HG03439 (cell line): ENCODE results near the gene MRTFA.
"Not testable (repeated sequence)": the region's sequence is repeated elsewhere in the genome, so short reads cannot be mapped to it uniquely, and the experiment has no call there.

Experiments used
- ATAC-seq: cut with Tn5 transposase; IDR thresholded peaks from one replicate; pipeline ENCODE4 v1.9.1; 2021; ENCODE audit warnings: mild to moderate bottlenecking, moderate library complexity; ENCODE audit not compliant: unreplicated experiment

The MRTFA gene

DNA sequence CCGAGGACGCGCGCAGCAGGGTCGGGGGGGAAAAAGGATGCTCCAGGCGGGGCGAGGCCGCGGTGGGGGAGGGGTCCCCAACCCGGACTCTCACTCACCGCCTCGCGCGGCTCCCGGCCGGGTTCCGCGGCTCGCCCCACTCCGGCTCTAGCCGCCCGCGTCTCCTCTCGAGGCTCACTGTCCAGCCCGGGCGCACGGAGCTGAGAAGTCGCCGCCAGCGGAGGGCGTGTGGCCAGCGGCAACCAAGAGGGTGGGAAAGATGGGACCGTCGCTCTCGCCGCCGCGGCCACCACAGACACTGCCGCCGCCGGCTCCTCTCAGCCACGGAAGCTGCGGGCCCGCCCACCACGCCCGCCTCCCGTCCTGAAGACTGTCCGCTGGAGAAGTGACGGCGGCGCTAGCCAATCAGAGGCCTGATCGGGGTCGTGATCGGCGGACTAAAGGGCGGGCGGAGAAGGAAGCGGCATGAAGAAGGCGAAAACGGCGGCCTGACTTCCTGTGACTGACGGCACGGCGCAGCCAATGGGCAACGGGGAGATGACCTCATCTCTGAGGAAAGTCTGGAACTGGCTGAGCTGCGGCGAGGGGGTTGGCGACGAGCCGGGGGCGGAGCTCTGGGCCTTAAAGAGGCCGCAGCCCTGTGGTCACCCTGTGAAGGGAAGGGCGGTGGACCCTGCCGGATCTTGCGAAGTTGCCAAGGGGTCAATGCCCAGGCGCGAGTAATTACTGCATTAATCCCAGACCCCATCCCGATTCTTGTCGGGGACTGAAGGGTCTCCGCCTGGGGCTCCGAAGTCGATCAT is at the start of gene MRTFA:
Gene MRTFA (minus strand): TSS at position 340 of the 803 bp plus-strand sequence.
- peak; percentile 89 for ATAC-seq

DNA sequence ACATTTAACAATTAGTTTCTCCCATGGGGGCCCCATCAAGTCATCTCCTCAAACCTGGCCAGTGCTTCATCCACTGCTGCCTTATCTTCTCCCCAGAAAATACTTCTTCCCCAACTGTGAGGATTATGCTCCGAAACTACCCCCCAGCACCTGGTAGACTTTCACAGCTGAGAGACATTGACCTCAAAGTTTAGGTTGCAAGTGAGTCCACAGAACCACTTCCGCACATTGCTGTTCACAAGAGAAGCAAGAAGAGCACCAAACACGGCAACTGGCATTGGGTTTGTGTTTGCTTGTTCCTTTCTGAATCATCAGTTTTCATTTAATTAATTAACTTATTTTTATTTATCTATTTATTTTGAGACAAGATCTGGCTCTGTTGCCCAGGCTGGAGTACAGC is 48.9 kb upstream of the MRTFA start:
- ATAC-seq, result no peak

DNA sequence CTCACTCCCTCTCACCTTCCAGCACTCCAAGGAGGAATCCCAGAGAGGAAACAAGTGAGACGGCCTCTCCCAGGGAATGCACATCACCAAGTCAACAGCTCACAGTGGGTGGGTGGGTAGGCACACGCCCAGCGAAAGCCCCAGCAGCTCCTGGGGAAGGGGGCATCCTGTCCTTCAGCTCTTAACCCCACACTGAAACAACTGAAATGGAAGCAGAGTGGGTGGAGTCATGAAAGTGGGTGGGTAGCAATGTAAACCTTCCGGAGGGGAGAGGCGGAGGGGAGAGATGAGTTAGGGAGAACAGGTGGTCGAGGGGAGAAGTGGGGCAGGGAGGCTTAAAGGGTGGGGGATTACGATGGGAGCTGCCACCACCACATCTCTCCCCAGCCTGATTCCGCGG is 48.2 kb upstream of the MRTFA start:
- ATAC-seq, result no peak

DNA sequence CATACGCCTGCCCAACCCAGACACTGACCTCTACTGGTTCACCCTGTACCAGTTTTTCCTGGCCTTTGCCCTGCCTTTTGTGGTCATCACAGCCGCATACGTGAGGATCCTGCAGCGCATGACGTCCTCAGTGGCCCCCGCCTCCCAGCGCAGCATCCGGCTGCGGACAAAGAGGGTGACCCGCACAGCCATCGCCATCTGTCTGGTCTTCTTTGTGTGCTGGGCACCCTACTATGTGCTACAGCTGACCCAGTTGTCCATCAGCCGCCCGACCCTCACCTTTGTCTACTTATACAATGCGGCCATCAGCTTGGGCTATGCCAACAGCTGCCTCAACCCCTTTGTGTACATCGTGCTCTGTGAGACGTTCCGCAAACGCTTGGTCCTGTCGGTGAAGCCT is 44.9 kb upstream of the MRTFA start:
- no peak for ATAC-seq

DNA sequence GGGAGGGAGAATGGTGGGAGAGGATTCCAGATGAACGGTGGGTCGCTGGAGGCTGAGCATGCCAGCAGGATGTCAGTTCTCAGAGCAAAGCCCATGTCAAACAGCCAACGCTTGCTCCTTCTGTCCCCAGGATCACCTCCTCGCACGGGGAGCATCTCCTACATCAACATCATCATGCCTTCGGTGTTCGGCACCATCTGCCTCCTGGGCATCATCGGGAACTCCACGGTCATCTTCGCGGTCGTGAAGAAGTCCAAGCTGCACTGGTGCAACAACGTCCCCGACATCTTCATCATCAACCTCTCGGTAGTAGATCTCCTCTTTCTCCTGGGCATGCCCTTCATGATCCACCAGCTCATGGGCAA is 44.3 kb upstream of the MRTFA start:
- no peak for ATAC-seq

DNA sequence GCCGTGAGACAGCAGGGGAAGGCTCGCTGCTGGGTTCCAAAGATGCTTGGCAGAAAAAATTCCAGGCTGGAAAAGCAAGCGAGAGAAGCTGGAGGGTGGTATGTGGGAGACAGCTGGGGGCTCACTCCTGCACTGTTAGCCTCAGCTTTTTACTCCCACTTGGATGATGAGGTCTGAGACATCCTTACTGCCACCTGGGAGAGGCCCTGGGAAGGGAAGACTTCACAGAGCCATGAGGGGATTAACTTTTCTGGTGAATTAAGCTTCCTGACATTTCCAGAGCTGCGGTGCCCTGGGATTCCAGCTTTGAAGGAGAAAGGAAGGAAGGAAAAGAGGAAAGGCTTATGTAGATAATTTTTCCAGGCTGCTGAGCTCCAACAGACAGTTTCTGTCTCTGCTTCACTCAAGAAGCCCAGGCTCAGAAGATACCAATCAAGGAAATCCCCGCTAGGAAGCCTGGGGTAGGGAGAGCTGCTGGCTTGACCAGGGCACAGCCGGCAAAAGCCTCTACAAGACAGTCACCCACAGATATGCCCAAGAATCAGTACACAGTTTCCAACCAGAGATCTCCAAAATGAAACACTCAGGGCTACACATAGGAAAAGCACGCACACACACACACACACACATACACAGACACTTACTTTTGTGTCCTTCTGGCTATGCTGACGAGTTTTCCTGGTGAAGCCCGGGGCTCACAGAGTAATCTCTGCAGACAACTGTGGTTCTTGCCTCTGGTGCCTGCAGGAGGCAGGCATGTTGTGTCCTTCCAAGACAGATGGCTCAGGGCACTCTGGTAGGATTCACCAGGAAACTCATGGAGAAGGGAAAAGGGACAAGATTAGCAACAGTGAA is 43.7 kb upstream of the MRTFA start:
- ATAC-seq, result no peak

DNA sequence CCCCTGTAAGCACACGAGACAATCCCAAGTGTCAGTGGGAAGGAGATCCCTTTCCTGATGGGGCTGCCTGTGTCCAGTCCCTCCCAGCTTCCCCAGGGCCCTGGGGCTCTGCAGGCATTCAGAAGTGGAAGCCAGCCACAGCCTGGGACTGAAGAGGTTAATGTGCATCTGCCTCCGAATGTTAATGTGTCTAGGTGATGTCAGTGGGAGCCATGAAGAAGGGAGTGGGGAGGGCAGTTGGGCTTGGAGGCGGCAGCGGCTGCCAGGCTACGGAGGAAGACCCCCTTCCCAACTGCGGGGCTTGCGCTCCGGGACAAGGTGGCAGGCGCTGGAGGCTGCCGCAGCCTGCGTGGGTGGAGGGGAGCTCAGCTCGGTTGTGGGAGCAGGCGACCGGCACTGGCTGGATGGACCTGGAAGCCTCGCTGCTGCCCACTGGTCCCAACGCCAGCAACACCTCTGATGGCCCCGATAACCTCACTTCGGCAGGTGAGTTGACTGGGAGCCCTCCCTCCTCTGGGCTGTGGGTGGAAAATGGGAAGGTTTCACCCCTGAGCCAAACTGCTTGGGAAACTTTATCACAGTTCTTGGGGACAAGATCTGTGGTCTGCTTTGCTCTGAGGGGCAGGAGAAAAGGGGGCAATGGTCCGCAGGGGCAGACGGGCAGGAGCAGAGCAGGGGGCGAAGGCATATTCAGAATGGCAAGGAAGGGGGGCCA is 42.9 kb upstream of the MRTFA start, which contains the start of gene MCHR1:
Gene MCHR1 (plus strand): TSS at position 236 of the 715 bp plus-strand sequence. CDS start 169 bp downstream, at position 405.
- ATAC-seq, result no peak

DNA sequence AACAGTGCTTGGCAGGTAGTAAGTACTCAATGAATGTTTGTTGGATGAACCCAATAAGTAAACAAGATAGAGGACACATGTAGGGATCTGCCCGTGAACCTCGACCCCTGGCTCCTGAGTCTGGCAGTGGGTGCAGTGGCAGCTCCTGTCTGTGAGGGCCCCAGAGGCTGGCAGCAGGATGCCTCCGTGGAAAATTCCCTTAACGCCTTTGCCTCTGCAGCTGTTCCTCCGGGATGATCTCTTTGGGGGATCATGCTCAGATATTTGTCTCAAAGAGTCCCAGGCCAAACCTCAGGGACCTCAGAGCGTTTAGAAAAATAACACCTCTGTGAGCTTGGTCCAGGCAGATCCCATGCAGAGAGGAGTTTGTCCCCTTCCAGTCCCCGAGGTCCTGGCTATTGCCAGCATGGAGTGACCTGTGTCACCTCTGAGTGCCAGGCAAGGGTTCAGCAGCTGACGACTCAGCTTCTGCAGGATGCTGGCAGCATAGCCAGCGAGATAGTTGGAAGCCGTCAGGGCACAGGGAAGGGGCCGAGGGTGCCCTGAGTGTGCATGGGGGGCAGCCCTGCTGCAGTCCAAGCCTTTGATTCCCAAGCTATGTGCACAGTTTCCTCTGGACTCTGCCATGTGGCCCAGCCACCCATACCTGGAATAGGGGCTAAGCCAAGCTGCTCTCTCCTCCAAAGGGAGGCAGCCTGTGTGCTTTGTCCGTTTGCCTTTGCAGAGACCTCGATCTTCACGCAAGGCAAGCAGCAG is 42.2 kb upstream of the MRTFA start:
- no peak for ATAC-seq

DNA sequence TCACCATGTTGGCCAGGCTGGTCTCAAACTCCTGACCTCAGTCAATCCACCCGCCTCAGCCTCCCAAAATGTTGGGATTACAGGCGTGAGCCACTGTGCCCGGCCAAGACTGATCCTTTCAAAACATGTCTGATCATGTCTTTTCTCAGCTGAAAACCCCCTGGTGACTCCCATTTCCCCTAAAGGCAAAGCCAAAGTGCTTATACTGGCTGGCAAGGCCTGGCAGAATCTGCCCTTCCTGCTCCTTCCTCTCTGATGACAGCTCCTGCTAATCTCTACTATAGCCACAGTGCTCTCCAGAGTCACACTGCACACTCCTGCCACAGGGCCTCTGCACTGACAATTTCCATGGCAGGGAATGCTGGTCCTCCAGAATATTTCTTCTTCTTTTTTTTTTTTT is 40.1 kb upstream of the MRTFA start:
- no peak for ATAC-seq

DNA sequence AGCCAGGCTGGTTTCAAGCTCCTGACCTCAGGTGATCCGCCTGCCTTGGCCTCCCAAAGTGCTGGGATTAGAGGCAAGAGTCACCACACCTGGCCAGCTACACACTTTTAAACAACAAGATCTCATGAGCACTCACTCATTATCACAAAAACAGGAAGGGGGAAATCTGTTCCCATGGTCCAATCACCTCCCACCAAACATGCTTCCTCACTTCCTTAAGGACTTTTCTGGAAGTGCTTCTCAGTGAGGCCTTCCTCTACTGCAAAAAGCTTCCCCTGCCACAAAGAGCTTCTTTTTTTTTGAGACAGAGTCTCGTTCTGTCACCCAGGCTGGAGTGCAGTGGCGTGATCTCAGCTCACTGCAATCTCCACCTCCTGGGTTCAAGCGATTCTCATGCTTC is 39.6 kb upstream of the MRTFA start:
- not testable (repeated sequence) for ATAC-seq

DNA sequence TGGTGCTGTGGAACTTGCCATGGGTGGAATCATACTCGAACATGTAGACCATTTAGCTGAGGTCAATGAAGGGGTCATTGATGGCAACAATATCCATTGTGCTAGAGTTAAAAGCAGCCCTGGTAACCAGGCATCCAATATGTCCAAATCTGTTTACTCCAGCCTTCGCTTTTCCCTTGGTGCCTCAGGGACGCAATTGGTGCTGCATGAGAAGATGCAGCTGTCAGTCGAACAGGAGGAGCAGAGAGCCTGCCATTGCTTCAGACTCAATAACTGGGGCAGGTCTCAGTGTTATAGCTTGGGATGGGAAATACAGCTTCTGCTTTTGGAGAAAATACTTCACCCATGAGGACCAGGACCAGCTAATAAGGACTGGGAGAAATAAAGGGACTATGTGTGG is 37.8 kb upstream of the MRTFA start:
- no peak for ATAC-seq

DNA sequence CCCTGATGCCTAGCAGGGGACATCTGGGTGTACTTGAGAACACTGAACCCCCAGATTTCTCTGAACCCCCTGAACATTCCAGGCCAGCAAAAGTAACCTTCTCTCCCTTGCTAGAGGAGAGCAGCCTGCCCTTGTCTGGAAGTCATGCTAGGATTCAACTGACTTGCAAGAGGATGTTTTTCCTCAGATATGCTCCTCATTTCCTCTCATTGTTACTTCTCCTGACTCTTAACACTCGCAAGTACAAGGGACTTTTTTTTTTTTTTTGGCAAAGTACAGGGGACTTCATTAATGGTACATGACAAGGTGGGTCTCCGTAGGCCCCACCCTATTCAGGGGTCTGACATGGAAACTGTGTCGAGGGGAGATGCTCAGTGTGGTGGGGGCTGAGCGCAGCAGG is 36.5 kb upstream of the MRTFA start:
- ATAC-seq, result no peak

DNA sequence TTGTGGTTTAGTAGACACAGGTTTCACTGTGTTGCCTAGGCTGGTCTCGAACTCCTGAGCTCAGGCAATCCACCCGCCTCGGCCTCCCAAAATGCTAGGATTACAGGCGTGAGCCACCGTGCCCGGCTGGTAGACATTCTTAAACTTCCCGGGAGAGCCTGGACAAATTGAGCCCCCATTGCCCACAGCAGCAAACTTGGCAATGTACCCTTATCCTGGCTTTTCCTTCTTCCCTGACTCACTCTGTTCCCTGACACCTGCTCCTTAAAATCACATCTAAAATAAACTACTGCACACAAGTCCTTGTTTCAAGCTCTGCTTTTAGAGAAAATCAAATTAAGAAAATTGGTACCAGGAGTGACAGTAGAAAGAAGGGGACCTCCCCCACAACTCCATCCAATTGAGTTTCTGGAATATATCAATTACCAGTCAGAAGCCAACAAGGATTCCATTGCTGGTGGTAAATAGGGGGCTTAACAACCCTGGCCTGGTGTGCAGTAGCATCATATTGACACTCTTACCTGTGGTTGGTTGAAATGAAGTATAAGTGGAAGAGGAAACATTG is 35.4 kb upstream of the MRTFA start:
- ATAC-seq, result no peak

DNA sequence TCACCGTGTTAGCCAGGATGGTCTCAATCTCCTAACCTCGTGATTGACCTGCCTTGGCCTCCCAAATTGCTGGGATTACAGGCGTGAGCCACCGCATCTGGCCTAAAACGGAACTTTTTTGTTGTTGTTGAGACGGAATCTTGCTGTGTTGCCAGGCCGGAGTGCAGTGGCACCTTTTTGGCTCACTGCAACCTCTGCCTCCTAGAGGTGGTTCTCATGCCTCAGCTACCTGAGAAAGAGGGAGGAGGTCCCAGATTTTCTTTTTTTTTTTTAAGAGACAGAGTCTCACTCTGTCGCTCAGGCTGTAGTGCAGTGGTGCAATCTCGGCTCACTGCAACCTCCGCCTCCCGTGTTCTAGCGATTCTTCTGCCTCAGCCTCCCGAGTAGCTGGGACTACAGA is 34.9 kb upstream of the MRTFA start:
- ATAC-seq, result no peak

DNA sequence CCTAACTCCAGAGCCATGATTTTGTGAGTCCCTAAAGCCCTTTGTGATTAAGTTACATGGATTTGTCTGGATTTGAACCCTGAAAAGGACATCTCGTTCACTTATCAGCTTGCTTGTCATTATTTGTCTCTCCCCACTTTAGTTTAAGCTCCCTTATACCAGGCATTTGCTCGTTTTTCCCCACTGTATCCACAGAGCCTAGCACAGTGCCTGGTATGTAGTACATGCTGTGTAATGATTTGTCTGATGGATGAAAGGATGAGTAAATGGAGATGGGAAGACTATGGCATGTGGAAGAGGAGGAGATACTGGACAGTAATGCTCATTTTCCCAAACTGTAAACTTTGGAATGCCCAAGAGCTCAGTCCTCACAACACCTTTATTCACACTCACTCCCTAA is 33.5 kb upstream of the MRTFA start:
- no peak for ATAC-seq

DNA sequence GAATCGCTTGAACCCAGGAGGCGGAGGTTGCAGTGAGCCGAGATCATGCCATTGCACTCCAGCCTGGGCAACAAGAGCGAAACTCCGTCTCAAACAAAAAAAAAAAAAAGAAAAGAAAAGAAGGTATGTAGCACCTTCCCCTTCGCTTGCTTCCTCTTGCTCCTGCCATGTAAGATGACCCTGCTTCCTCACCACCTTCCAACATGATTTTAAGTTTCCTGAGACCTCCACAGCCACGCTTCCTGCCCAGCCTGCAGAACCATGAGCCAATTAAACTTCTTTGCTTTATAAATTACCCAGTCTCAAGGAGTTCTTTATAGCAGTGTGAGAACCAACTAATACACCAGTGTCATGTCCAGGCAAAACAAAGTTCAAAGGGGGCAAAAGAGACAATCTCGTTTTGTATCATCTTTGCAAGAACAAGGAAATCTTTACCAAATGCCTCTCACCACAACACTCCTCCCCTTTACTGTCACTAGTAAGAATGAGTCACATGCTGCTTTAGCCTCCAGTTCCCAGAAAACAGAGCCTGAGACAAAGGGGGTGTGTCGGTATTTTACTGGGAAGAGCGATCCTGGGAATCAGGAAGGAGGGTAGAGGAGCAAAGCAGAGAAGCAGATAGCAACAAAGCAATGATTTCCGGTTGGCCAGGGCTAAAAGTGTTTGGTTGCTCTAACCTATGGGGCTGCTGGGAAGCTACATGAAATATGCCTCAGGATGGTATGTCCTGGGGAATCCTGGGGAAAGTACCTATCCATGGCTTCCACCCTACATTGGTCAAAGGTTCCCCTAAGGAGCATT is 32.3 kb upstream of the MRTFA start:
- no peak for ATAC-seq

DNA sequence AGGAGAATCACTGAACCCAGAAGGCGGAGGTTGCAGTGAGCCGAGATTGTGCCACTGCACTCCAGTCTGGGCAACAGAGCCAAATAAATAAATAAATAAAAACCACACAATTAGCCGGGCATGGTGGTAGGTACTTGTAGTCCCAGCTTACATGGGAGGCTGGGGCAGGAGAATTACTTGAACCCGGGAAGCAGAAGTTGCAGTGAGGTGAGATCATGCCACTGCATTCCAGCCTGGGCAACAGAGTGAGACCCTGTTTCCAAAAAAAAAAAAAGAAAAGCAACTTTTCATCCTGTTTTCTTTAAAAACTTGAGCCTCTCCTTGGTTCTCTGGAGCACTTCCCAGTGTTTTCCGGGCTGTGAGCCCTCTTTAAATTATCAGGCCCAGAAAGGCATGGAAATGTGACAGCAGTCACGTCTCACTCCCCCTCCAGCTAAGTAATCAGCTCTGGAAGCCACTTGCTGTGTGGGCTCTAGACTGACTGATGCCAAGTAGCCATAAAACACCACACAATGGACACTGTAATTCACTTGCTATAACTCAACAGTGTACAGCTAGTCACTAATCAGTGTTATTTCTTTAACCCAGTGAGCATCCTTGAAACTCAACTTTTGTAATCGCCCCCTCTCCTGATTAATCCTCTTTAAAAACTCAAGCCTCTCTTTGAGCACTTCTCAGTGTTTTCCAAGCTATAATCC is 29.8 kb upstream of the MRTFA start:
- no peak for ATAC-seq

DNA sequence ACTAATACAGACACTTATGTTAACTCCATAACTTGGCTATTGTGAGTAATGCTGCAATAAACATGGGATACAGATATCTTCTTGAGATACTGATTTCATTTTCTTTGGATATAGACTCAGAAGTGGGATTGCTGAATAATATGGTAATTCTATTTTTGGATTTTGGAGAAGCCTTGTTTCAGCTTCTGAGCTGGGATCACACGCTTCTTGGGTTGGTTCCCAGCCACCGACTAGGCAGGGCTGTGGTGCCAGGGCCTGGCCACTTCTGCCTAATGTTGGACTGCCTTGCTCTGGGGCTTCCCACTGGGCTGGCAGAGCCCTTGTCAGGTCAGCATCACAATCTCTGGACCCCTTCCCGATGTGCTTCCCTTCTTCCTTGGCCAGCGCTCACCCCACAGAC is 28.8 kb upstream of the MRTFA start:
- no peak for ATAC-seq

DNA sequence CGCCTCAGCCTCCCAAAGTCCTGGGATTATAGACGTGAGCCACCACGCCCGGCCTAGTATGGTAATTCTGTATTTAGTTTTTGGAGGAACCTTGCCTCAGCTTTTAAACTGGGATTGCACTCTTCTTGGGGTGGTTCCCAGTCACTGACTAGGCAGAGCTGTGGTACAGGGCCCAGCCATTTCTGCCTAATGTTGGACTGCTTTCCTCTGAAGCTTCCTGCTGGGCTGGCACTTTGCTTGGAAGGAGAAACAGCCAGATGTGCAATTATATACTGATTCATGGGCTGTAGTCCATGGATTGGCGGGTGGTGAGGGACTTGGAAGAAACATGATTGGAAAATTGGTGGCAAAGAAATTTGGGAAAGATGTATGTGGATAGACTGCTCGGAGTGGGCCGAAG is 25.2 kb upstream of the MRTFA start:
- ATAC-seq, result no peak
